Mesenchymal stem cell (in vitro differentiated cells and primary cell): Measurements from ENCODE around the gene ZNF729. TPM values are rescaled to one million over a fixed set of nuclear protein-coding genes. Genes with fewer than 3 reads are reported as not detected.

Experiments
- DNase-seq: peaks from one replicate; pipeline ENCODE4 v3.0.0-alpha.2; 2013
- H2AFZ ChIP-seq: one replicate; pipeline ENCODE4 v1.6.1; 2013; ENCODE audit warnings: low read depth, mild to moderate bottlenecking, control low read depth, inconsistent platforms, low read length, moderate library complexity
- H2AK5ac ChIP-seq: 2 replicates; pipeline ENCODE4 v1.6.1; 2013; ENCODE audit warnings: low read length, moderate library complexity, mild to moderate bottlenecking, inconsistent platforms; ENCODE audit not compliant: severe bottlenecking
- H2BK120ac ChIP-seq: one replicate; pipeline ENCODE4 v1.6.1; 2013; ENCODE audit warnings: low read depth, mild to moderate bottlenecking, inconsistent platforms, low read length, moderate library complexity
- H2BK12ac ChIP-seq, 2 experiments: one replicate each; pipeline ENCODE4 v1.6.1; 2013; ENCODE audit warnings: inconsistent platforms in 2 of 2, low read length in 2 of 2, mild to moderate bottlenecking in 2 of 2, moderate library complexity in 2 of 2, control low read depth in 1 of 2
- H2BK15ac ChIP-seq: one replicate; pipeline ENCODE4 v1.6.1; 2013; ENCODE audit warnings: mild to moderate bottlenecking, low read depth, inconsistent platforms; ENCODE audit not compliant: poor library complexity, severe bottlenecking
- H2BK5ac ChIP-seq: 2 replicates; pipeline ENCODE4 v1.6.1; 2013; ENCODE audit warnings: low read depth, mild to moderate bottlenecking, low read length, control low read depth, inconsistent platforms; ENCODE audit not compliant: poor library complexity, severe bottlenecking
- H3K14ac ChIP-seq, 2 experiments: one replicate each; pipeline ENCODE4 v1.6.1; 2013; ENCODE audit warnings: inconsistent platforms in 2 of 2, low read length in 2 of 2, control low read depth in 1 of 2, mild to moderate bottlenecking in 1 of 2, moderate library complexity in 1 of 2
- H3K18ac ChIP-seq, 2 experiments: one replicate each; pipeline ENCODE4 v1.6.1; 2013; ENCODE audit warnings: inconsistent platforms in 2 of 2, low read length in 2 of 2, control low read depth in 1 of 2, low read depth in 1 of 2, mild to moderate bottlenecking in 1 of 2
- H3K23ac ChIP-seq, 2 experiments: one replicate each; pipeline ENCODE4 v1.6.1; 2013; ENCODE audit warnings: inconsistent platforms in 2 of 2, low read length in 2 of 2, mild to moderate bottlenecking in 2 of 2, moderate library complexity in 2 of 2, control low read depth in 1 of 2
- H3K27ac ChIP-seq: 2 replicates; pipeline ENCODE4 v1.5.1; 2013; ENCODE audit warnings: mild to moderate bottlenecking, moderate library complexity, low read length, control low read depth, inconsistent platforms; ENCODE audit not compliant: poor library complexity, severe bottlenecking
- H3K27me3 ChIP-seq, 2 experiments: 2 replicates each; pipeline versions ENCODE4 v1.6.1 to v1.7.0; 2013; ENCODE audit warnings: low read length in 2 of 2, mild to moderate bottlenecking in 2 of 2, moderate library complexity in 2 of 2, control low read depth in 1 of 2, inconsistent platforms in 1 of 2; ENCODE audit not compliant: control insufficient read depth in 1 of 2, insufficient read depth in 1 of 2
- H3K36me3 ChIP-seq, 2 experiments: 2 replicates each; pipeline versions ENCODE4 v1.6.1 to v1.7.0; 2013; ENCODE audit warnings: low read length in 2 of 2, control low read depth in 1 of 2, inconsistent platforms in 1 of 2, low read depth in 1 of 2, mild to moderate bottlenecking in 1 of 2; ENCODE audit not compliant: insufficient read depth in 2 of 2, control insufficient read depth in 1 of 2
- H3K4ac ChIP-seq, 2 experiments: one replicate each; pipeline ENCODE4 v1.6.1; 2013; ENCODE audit warnings: inconsistent platforms in 2 of 2, low read length in 2 of 2, mild to moderate bottlenecking in 2 of 2, moderate library complexity in 2 of 2, control low read depth in 1 of 2, low read depth in 1 of 2
- H3K4me1 ChIP-seq: 2 replicates; pipeline ENCODE4 v1.6.1; 2013; ENCODE audit warnings: low read depth, low read length, control low read depth; ENCODE audit not compliant: control insufficient read depth, insufficient read depth
- H3K4me2 ChIP-seq: 2 replicates; pipeline ENCODE4 v1.6.1; 2013; ENCODE audit warnings: low read length, mild to moderate bottlenecking, inconsistent platforms; ENCODE audit not compliant: poor library complexity, severe bottlenecking
- H3K4me3 ChIP-seq, 2 experiments: 2 replicates each; pipeline versions ENCODE4 v1.5.1 to v1.7.0; 2013; ENCODE audit warnings: low read length in 2 of 2, mild to moderate bottlenecking in 2 of 2, control low read depth in 1 of 2, low read depth in 1 of 2; ENCODE audit not compliant: insufficient read depth in 1 of 2
- H3K79me1 ChIP-seq: replicated peaks from 2 replicates; pipeline ENCODE4 v1.6.1; 2013; ENCODE audit warnings: mild to moderate bottlenecking, control low read depth, low read length, inconsistent platforms; ENCODE audit not compliant: poor library complexity, severe bottlenecking
- H3K9ac ChIP-seq: 2 replicates; pipeline ENCODE4 v1.7.0; 2013; ENCODE audit warnings: mild to moderate bottlenecking, low read length, moderate library complexity
- H3K9me3 ChIP-seq: 2 replicates; pipeline ENCODE4 v1.7.0; 2013; ENCODE audit warnings: mild to moderate bottlenecking, low read length; ENCODE audit not compliant: control insufficient read depth
- H4K8ac ChIP-seq: one replicate; pipeline ENCODE4 v1.6.1; 2013; ENCODE audit warnings: inconsistent platforms, mild to moderate bottlenecking, low read length, moderate library complexity
- H4K91ac ChIP-seq: one replicate; pipeline ENCODE4 v1.6.1; 2013; ENCODE audit warnings: mild to moderate bottlenecking, low read length, inconsistent platforms
- WGBS: methylation state at CpG from one replicate; pipeline ENCODE4 v1.1.7; 2013; ENCODE audit warnings: mixed read lengths; 5-methylcytosine and 5-hydroxymethylcytosine counted together
- small RNA-seq: library from polyadenylated mRNA; stranded (forward); fragments of <200 nt; extraction: miRNeasy Mini kit (QIAGEN cat#:217004); gene quantifications from one replicate; pipeline ENCODE3, GENCODE V24; 2013; ENCODE audit warnings: low read depth

The ZNF729 gene

DNA sequence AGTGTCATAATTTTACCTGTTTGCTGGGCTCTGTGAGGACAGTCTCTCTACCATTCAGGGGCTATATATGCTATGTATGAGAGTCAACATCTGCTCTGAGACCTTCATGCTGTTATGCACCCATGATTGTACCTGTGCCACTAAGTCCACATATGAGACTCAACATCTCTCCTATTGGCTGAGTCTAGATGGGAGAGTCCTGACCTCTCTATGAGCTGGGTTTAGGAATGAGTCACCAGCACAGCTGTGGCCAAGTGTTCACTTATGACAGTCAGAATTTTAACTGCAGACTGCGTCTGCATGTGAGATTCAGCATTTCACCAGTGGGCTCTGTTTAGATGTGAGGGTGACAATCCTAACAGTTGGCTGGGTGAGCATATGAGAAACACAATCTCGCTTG is 49.5 kb downstream of the ZNF729 start:
- 46% methylated on average over 2 of the region's 2 CpGs for WGBS
- no peak overlapping the region for H3K4ac ChIP-seq

DNA sequence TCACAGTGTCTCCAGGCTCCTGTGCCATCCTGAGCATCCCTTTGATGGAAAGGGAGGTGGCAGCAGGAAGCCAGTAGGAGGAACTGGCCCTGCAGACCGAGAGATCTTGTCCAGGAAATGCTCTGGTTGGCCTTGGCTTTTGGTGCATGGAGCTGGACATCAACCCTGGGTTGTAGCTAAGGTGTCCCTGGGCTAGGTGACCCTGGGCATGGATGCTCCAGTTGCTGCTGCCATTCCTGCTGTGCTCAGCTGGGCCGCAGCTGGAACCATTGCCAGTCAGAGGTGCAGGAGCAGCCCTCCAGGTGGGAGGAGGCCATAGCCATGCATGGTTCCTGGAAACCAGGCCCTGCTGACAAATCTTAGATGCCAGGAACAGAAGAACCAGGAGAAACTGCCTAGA is 68.4 kb downstream of the ZNF729 start:
- DNase-seq: no peak
- no peak overlapping the region for H4K91ac ChIP-seq
- no peak overlapping the region for H3K23ac ChIP-seq
- H2BK15ac ChIP-seq: no peak overlapping the region
- H3K36me3 ChIP-seq: no peaks in the 10 kb centered on the region
- no peaks in the 10 kb centered on the region for H3K27me3 ChIP-seq
- no peaks in the 10 kb centered on the region for H3K79me1 ChIP-seq
- no peak overlapping the region for H3K14ac ChIP-seq
- no peak overlapping the region for H2BK12ac ChIP-seq
- no peak overlapping the region for H3K18ac ChIP-seq
- no peak overlapping the region for H2BK5ac ChIP-seq
- no peaks in the 10 kb centered on the region for H3K4me1 ChIP-seq
- no peak overlapping the region for H3K27ac ChIP-seq
- no peak overlapping the region for H2AFZ ChIP-seq
- H3K4me3 ChIP-seq: no peak overlapping the region
- peaks cover 43% of the 10 kb centered on the region for H3K9me3 ChIP-seq
- no peak overlapping the region for H3K9ac ChIP-seq
- H3K4me2 ChIP-seq: no peak overlapping the region
- H3K4ac ChIP-seq: no peak overlapping the region
- H2AK5ac ChIP-seq: no peak overlapping the region
- 31% methylated on average over 2 of the region's 2 CpGs for WGBS
- no peak overlapping the region for H2BK120ac ChIP-seq
- H4K8ac ChIP-seq: no peak overlapping the region

More for the DNA sequence above, 49.5 kb downstream of the ZNF729 start:
- H3K36me3 ChIP-seq: no peaks in the 10 kb centered on the region
- H2BK15ac ChIP-seq: no peak overlapping the region
- no peak overlapping the region for H3K18ac ChIP-seq
- no peak overlapping the region for H3K27ac ChIP-seq
- no peaks in the 10 kb centered on the region for H3K4me1 ChIP-seq
- H3K4me3 ChIP-seq: no peak overlapping the region
- H2AFZ ChIP-seq: no peak overlapping the region
- H3K9me3 ChIP-seq: peaks cover 55% of the 10 kb centered on the region
- no peak overlapping the region for H2BK120ac ChIP-seq
- H3K79me1 ChIP-seq: no peaks in the 10 kb centered on the region
- no peak overlapping the region for H2AK5ac ChIP-seq
- H4K91ac ChIP-seq: no peak overlapping the region
- no peak overlapping the region for H3K9ac ChIP-seq
- H3K14ac ChIP-seq: no peak overlapping the region
- no peak overlapping the region for H2BK5ac ChIP-seq
- H3K27me3 ChIP-seq: no peaks in the 10 kb centered on the region
- H4K8ac ChIP-seq: no peak overlapping the region
- no peak overlapping the region for H3K23ac ChIP-seq
- DNase-seq: no peak
- H2BK12ac ChIP-seq: no peak overlapping the region
- no peak overlapping the region for H3K4me2 ChIP-seq

Small RNA genes within 50 kb of the gene (small RNA-seq; reads per million reads assigned to genes)
- not detected for gene AC011494.1
